Measurements from ENCODE around the gene GRB2. TPM values are rescaled to one million over a fixed set of nuclear protein-coding genes. Genes with fewer than 3 reads are reported as not detected.
A peak's percentile ranks its signal among the peaks of the same experiment; 100 is the strongest.
"Not testable (repeated sequence)": the region's sequence is repeated elsewhere in the genome, so short reads cannot be mapped to it uniquely, and the experiment has no call there.

The GRB2 gene
- total and polyA plus RNA-seq, 2 experiments from 2014 or later, result 89.0 to 112 TPM

DNA sequence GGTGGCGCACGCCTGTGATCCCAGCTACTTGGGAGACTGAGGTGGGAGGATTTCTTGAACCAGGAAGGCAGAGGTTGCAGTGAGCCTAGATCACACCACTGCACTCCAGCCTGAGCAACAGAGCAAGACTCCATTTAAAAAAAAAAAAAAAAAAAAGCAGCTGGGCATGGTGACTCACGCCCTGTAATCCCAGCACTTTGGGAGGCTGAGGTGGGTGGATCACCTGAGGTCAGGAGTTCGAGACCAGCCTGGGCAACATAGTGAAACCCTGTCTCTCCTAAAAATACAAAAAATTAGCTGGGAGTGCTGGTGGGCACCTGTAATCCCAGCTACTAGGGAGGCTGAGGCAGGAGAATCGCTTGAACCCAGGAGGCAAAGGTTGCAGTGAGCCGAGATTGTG, 40.4 kb upstream of the GRB2 start:
- not testable (repeated sequence) for H3K36me3 ChIP-seq (ENCODE audit: insufficient read depth); H3K4me2 ChIP-seq; H2AFZ ChIP-seq; H3K27me3 ChIP-seq (ENCODE audit: insufficient read depth); H3K36me3 Mint-ChIP-seq (ENCODE audit: low read depth); H3K27me3 Mint-ChIP-seq (ENCODE audit: insufficient read depth, low read depth, poor library complexity); H3K9me3 Mint-ChIP-seq; H3K27ac ChIP-seq (ENCODE audit: low read depth); H3K4me3 ChIP-seq; ATAC-seq; DNase-seq (ENCODE audit: low spot score); H3K4me3 Mint-ChIP-seq; H3F3A ChIP-seq (replicated peaks; ENCODE audit: low read depth); H3K4me1 Mint-ChIP-seq; H3K4me1 ChIP-seq (ENCODE audit: insufficient read depth); H3K27ac Mint-ChIP-seq; H3K9me2 ChIP-seq (ENCODE audit: insufficient read depth); H4K20me1 ChIP-seq (replicated peaks; ENCODE audit: insufficient read depth); H3K79me2 ChIP-seq (replicated peaks; ENCODE audit: insufficient read depth)

DNA sequence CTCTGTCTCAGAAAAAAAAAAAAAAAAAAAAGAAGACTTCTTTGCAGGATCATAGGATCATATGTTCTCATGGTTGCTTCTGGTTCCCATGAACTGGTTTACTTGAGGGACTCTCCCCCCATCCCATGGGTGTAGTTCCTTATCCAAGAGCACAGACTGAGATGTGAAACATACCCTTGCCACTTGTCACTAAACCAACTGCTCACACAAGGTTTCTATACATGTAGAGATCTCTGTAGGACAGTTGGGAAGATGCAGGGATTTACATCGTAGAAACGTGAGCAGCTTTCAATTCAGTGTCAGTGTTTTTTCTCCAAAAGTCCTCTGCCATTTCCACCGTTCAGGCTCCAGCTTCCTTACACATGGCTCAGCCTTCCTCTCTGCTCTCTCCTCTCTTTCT, 39.8 kb upstream of the GRB2 start:
- Mint-ChIP-seq H3K27me3 (ENCODE audit: insufficient read depth, low read depth, poor library complexity) (peaks cover 5% of the 10 kb centered on the region), H3K9me3 (no peaks in the 10 kb centered on the region), H3K27ac (no peak overlapping the region), H3K4me3 (no peak overlapping the region), H3K36me3 (ENCODE audit: low read depth) (no peaks in the 10 kb centered on the region), H3K4me1 (no peaks in the 10 kb centered on the region)
- H3K79me2 ChIP-seq (replicated peaks; ENCODE audit: insufficient read depth), result no peaks in the 10 kb centered on the region
- H3K27ac ChIP-seq (ENCODE audit: low read depth), result no peak overlapping the region
- ATAC-seq (no peak), DNase-seq (ENCODE audit: low spot score) (no peak)
- no peaks in the 10 kb centered on the region for H3K4me1 ChIP-seq (ENCODE audit: insufficient read depth)
- H3K4me2 ChIP-seq, result no peak overlapping the region
- H3K36me3 ChIP-seq (ENCODE audit: insufficient read depth), result no peaks in the 10 kb centered on the region
- H3K27me3 ChIP-seq (ENCODE audit: insufficient read depth), result no peaks in the 10 kb centered on the region
- no peaks in the 10 kb centered on the region for H3K9me2 ChIP-seq (ENCODE audit: insufficient read depth)
- H2AFZ ChIP-seq, result 0 out of 2 replicates have a peak overlapping the region, but pooled peaks have one; percentile 12
- no peaks in the 10 kb centered on the region for H3F3A ChIP-seq (replicated peaks; ENCODE audit: low read depth)
- H4K20me1 ChIP-seq (replicated peaks; ENCODE audit: insufficient read depth), result no peaks in the 10 kb centered on the region
- H3K4me3 ChIP-seq, result no peak overlapping the region
- TF ChIP-seq, protein P1, sequence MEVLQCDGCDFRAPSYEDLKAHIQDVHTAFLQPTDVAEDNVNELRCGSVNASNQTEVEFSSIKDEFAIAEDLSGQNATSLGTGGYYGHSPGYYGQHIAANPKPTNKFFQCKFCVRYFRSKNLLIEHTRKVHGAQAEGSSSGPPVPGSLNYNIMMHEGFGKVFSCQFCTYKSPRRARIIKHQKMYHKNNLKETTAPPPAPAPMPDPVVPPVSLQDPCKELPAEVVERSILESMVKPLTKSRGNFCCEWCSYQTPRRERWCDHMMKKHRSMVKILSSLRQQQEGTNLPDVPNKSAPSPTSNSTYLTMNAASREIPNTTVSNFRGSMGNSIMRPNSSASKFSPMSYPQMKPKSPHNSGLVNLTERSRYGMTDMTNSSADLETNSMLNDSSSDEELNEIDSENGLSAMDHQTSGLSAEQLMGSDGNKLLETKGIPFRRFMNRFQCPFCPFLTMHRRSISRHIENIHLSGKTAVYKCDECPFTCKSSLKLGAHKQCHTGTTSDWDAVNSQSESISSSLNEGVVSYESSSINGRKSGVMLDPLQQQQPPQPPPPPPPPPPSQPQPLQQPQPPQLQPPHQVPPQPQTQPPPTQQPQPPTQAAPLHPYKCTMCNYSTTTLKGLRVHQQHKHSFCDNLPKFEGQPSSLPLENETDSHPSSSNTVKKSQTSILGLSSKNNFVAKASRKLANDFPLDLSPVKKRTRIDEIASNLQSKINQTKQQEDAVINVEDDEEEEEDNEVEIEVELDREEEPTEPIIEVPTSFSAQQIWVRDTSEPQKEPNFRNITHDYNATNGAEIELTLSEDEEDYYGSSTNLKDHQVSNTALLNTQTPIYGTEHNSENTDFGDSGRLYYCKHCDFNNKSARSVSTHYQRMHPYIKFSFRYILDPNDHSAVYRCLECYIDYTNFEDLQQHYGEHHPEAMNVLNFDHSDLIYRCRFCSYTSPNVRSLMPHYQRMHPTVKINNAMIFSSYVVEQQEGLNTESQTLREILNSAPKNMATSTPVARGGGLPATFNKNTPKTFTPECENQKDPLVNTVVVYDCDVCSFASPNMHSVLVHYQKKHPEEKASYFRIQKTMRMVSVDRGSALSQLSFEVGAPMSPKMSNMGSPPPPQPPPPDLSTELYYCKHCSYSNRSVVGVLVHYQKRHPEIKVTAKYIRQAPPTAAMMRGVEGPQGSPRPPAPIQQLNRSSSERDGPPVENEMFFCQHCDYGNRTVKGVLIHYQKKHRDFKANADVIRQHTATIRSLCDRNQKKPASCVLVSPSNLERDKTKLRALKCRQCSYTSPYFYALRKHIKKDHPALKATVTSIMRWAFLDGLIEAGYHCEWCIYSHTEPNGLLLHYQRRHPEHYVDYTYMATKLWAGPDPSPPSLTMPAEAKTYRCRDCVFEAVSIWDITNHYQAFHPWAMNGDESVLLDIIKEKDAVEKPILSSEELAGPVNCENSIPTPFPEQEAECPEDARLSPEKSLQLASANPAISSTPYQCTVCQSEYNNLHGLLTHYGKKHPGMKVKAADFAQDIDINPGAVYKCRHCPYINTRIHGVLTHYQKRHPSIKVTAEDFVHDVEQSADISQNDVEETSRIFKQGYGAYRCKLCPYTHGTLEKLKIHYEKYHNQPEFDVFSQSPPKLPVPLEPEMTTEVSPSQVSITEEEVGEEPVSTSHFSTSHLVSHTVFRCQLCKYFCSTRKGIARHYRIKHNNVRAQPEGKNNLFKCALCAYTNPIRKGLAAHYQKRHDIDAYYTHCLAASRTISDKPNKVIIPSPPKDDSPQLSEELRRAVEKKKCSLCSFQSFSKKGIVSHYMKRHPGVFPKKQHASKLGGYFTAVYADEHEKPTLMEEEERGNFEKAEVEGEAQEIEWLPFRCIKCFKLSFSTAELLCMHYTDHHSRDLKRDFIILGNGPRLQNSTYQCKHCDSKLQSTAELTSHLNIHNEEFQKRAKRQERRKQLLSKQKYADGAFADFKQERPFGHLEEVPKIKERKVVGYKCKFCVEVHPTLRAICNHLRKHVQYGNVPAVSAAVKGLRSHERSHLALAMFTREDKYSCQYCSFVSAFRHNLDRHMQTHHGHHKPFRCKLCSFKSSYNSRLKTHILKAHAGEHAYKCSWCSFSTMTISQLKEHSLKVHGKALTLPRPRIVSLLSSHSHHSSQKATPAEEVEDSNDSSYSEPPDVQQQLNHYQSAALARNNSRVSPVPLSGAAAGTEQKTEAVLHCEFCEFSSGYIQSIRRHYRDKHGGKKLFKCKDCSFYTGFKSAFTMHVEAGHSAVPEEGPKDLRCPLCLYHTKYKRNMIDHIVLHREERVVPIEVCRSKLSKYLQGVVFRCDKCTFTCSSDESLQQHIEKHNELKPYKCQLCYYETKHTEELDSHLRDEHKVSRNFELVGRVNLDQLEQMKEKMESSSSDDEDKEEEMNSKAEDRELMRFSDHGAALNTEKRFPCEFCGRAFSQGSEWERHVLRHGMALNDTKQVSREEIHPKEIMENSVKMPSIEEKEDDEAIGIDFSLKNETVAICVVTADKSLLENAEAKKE (CRISPR knock-in tag; IDR thresholded peaks at IDR 0.05), result no peak
- TF ChIP-seq, protein P2, sequence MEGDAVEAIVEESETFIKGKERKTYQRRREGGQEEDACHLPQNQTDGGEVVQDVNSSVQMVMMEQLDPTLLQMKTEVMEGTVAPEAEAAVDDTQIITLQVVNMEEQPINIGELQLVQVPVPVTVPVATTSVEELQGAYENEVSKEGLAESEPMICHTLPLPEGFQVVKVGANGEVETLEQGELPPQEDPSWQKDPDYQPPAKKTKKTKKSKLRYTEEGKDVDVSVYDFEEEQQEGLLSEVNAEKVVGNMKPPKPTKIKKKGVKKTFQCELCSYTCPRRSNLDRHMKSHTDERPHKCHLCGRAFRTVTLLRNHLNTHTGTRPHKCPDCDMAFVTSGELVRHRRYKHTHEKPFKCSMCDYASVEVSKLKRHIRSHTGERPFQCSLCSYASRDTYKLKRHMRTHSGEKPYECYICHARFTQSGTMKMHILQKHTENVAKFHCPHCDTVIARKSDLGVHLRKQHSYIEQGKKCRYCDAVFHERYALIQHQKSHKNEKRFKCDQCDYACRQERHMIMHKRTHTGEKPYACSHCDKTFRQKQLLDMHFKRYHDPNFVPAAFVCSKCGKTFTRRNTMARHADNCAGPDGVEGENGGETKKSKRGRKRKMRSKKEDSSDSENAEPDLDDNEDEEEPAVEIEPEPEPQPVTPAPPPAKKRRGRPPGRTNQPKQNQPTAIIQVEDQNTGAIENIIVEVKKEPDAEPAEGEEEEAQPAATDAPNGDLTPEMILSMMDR (conservative IDR thresholded peaks at IDR 0.05; ENCODE audit: low read depth in 2 of 2), result no peak
- TF ChIP-seq POLR2AphosphoS5 (IDR thresholded peaks at IDR 0.05; ENCODE audit: low read depth), result no peak
- no peak for TF ChIP-seq CREB1 (CRISPR knock-in tag; IDR thresholded peaks at IDR 0.05; ENCODE audit: low read depth)
- no peak for TF ChIP-seq STAT1 (IDR thresholded peaks at IDR 0.05; ENCODE audit: unreplicated experiment)
- TF ChIP-seq NANOG (IDR thresholded peaks at IDR 0.05; ENCODE audit: borderline replicate concordance), result no peak
- TF ChIP-seq, protein P3, sequence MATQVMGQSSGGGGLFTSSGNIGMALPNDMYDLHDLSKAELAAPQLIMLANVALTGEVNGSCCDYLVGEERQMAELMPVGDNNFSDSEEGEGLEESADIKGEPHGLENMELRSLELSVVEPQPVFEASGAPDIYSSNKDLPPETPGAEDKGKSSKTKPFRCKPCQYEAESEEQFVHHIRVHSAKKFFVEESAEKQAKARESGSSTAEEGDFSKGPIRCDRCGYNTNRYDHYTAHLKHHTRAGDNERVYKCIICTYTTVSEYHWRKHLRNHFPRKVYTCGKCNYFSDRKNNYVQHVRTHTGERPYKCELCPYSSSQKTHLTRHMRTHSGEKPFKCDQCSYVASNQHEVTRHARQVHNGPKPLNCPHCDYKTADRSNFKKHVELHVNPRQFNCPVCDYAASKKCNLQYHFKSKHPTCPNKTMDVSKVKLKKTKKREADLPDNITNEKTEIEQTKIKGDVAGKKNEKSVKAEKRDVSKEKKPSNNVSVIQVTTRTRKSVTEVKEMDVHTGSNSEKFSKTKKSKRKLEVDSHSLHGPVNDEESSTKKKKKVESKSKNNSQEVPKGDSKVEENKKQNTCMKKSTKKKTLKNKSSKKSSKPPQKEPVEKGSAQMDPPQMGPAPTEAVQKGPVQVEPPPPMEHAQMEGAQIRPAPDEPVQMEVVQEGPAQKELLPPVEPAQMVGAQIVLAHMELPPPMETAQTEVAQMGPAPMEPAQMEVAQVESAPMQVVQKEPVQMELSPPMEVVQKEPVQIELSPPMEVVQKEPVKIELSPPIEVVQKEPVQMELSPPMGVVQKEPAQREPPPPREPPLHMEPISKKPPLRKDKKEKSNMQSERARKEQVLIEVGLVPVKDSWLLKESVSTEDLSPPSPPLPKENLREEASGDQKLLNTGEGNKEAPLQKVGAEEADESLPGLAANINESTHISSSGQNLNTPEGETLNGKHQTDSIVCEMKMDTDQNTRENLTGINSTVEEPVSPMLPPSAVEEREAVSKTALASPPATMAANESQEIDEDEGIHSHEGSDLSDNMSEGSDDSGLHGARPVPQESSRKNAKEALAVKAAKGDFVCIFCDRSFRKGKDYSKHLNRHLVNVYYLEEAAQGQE (IDR thresholded peaks at IDR 0.05; ENCODE audit: unreplicated experiment), result no peak
- TF ChIP-seq, protein P4, sequence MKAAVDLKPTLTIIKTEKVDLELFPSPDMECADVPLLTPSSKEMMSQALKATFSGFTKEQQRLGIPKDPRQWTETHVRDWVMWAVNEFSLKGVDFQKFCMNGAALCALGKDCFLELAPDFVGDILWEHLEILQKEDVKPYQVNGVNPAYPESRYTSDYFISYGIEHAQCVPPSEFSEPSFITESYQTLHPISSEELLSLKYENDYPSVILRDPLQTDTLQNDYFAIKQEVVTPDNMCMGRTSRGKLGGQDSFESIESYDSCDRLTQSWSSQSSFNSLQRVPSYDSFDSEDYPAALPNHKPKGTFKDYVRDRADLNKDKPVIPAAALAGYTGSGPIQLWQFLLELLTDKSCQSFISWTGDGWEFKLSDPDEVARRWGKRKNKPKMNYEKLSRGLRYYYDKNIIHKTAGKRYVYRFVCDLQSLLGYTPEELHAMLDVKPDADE (IDR thresholded peaks at IDR 0.05), result no peak
- TF ChIP-seq EZH2 (IDR thresholded peaks at IDR 0.05; ENCODE audit: low read depth, unreplicated experiment), result no peak
- TF ChIP-seq ZNF331 (CRISPR knock-in tag; IDR thresholded peaks at IDR 0.05; ENCODE audit: low read depth), result no peak

All from GM23338 (cell line).